WERI-Rb-1 (cell line): ENCODE data around the gene SLC1A3.

Experiments used
- DNase-seq: peaks from one replicate; pipeline ENCODE4 v3.0.0-alpha.2; 2020
- H3K27ac ChIP-seq: fragments of 250-450 bp; sonication (Bioruptor Pico); 2 replicates; pipeline ENCODE4 v1.5.1; 2020; ENCODE audit warnings: mild to moderate bottlenecking, moderate library complexity
- H3K27me3 ChIP-seq: fragments of 250-450 bp; sonication (Bioruptor Pico); 2 replicates; pipeline ENCODE4 v1.5.1; 2021; ENCODE audit warnings: mild to moderate bottlenecking, low read depth, moderate library complexity; ENCODE audit not compliant: insufficient read depth, severe bottlenecking
- H3K36me3 ChIP-seq: fragments of 250-450 bp; sonication (Bioruptor Pico); 2 replicates; pipeline ENCODE4 v1.5.1; 2020; ENCODE audit warnings: mild to moderate bottlenecking, moderate library complexity
- H3K4me3 ChIP-seq: 2 replicates; pipeline ENCODE4 v1.5.1; 2011; ENCODE audit warnings: low read depth, mild to moderate bottlenecking, control low read depth, low read length
- H3K9me3 ChIP-seq: fragments of 250-450 bp; sonication (Bioruptor Pico); 2 replicates; pipeline ENCODE4 v1.5.1; 2021; ENCODE audit warnings: mild to moderate bottlenecking, moderate library complexity; ENCODE audit not compliant: severe bottlenecking
- TF ChIP-seq, protein P1 (sequence below): IDR thresholded peaks from 2 replicates; pipeline ENCODE4 v1.5.1; 2011; ENCODE audit warnings: low read depth, mild to moderate bottlenecking, control low read depth, inconsistent platforms, low read length

Gene SLC1A3

GRCh38 chr5:36698031-36698430 lies 91.6 kb downstream of the SLC1A3 start:
- H3K4me3 ChIP-seq: no peak overlapping the region
- TF ChIP-seq, protein P1, sequence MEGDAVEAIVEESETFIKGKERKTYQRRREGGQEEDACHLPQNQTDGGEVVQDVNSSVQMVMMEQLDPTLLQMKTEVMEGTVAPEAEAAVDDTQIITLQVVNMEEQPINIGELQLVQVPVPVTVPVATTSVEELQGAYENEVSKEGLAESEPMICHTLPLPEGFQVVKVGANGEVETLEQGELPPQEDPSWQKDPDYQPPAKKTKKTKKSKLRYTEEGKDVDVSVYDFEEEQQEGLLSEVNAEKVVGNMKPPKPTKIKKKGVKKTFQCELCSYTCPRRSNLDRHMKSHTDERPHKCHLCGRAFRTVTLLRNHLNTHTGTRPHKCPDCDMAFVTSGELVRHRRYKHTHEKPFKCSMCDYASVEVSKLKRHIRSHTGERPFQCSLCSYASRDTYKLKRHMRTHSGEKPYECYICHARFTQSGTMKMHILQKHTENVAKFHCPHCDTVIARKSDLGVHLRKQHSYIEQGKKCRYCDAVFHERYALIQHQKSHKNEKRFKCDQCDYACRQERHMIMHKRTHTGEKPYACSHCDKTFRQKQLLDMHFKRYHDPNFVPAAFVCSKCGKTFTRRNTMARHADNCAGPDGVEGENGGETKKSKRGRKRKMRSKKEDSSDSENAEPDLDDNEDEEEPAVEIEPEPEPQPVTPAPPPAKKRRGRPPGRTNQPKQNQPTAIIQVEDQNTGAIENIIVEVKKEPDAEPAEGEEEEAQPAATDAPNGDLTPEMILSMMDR: no peak
- peaks cover 3% of the 10 kb centered on the region for H3K9me3 ChIP-seq
- no peaks in the 10 kb centered on the region for H3K27me3 ChIP-seq
- H3K36me3 ChIP-seq: no peaks in the 10 kb centered on the region
- no peak for DNase-seq
- no peak overlapping the region for H3K27ac ChIP-seq

- Histone ChIP-seq H3K27me3 (no peaks in the 10 kb centered on the region), H3K36me3 (no peaks in the 10 kb centered on the region), H3K4me3 (no peak overlapping the region), H3K27ac (no peak overlapping the region), H3K9me3 (peaks cover 3% of the 10 kb centered on the region)
- no peak for DNase-seq
- TF ChIP-seq, protein P1: no peak
Observed at GRCh38 chr5:36701085-36701698, 94.8 kb downstream of the SLC1A3 start.

DNA sequence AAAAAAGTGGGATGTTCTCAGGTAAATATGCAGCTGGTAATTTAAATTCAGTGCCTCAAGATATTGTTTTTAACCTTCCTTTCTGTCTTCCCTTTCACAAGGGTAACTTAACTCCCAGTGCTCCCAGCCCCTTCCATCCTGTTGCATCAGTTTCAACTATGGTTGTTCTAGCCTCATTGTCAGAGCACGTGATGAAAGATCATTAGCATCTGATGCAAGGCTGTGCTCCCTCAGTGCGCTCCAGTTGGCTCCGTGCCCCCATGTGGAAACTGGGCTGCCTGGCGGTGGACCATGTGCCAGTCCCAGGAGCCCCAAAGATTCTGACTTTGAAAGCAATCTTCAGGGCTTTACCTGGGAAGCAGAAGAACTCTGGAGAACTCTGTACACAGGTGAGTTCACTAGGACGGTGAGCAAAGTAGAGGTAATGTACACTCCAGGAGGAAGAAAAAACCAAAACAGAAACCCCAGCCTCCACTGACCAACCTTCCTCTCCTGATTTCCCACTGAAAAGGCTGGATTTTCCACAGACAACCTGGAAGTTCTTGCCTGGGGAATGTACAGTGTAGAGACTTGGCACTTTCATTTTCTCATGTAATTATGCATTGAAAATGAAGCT lies 96.9 kb downstream of the SLC1A3 start:
- no peak overlapping the region for H3K27ac ChIP-seq
- peaks cover 3% of the 10 kb centered on the region for H3K9me3 ChIP-seq
- no peaks in the 10 kb centered on the region for H3K36me3 ChIP-seq
- no peak overlapping the region for H3K4me3 ChIP-seq
- TF ChIP-seq, protein P1: no peak
- no peak for DNase-seq
- no peaks in the 10 kb centered on the region for H3K27me3 ChIP-seq

DNA sequence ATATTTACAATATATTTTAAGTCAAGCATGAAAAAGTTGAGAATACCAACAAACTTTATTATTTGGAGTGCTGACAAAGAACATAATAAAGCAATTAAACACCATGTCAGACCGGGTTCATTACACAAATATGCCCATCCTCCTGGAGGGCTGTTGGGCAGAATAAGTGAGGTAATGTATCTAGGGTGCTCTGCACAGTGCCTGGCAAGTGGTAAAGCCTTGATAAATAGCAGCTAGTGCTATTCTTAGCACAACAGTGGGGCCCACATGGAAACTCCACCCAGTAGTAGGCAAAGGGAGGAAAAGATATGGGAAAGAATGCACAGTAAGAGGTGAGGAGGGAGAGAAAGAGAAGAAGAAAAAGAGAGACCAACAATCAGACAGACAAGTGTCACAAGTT lies 97.7 kb downstream of the SLC1A3 start:
- no peak for DNase-seq
- H3K4me3 ChIP-seq: no peak overlapping the region
- peaks cover 3% of the 10 kb centered on the region for H3K9me3 ChIP-seq
- H3K27me3 ChIP-seq: no peaks in the 10 kb centered on the region
- no peaks in the 10 kb centered on the region for H3K36me3 ChIP-seq
- TF ChIP-seq, protein P1: no peak
- no peak overlapping the region for H3K27ac ChIP-seq

DNA sequence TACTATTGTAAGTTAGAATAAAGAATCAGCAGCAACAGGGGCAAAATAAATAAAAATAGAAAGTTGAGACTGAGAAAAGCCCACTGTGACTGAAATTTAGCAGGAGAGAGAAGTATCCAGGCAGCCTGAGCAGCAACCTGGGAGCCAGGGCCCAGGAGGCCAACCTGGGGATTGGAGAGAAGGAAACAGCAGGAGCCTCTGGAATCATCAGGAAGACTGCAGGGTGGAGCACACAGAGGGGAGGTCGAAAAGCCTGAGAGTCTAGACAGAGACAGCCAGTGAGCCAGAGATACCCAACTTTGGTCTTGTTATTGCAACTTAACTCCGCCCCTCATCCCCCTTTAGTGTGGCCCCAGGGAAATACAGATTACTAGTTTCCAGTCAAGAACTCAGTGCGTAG lies 98.6 kb downstream of the SLC1A3 start:
- H3K4me3 ChIP-seq: no peak overlapping the region
- peaks cover 3% of the 10 kb centered on the region for H3K9me3 ChIP-seq
- no peak overlapping the region for H3K27ac ChIP-seq
- DNase-seq: no peak
- TF ChIP-seq, protein P1: no peak
- no peaks in the 10 kb centered on the region for H3K36me3 ChIP-seq
- no peaks in the 10 kb centered on the region for H3K27me3 ChIP-seq

- Histone ChIP-seq H3K9me3 (peaks cover 3% of the 10 kb centered on the region), H3K27ac (no peak overlapping the region), H3K4me3 (no peak overlapping the region), H3K36me3 (no peaks in the 10 kb centered on the region), H3K27me3 (no peaks in the 10 kb centered on the region)
- no peak for DNase-seq
- TF ChIP-seq, protein P1: no peak
Observed at GRCh38 chr5:36706662-36707061, 100.3 kb downstream of the SLC1A3 start.
